Stimulated activated CD4-positive, alpha-beta T cell treated with anti-CD3 and anti-CD28 coated beads, Interleukin-2, amount 100 ng/mL, for 24 hours (primary cell): Measurements from ENCODE around the gene GATA3.
A peak's percentile ranks its signal among the peaks of the same experiment; 100 is the strongest.

Experiments
- DNase-seq, 2 donors: peaks; one replicate each; pipeline ENCODE4 v3.0.0-alpha.2; 2020

GATA3 gene

GRCh38 chr10:8065651-8066050 lies 11.2 kb downstream of the GATA3 start:
- DNase-seq = no peak

GRCh38 chr10:8066124-8066523 lies 11.6 kb downstream of the GATA3 start:
- no peak for DNase-seq

- no peak for DNase-seq
Observed at GRCh38 chr10:8066797-8067196, 12.3 kb downstream of the GATA3 start.

- no peak for DNase-seq
Observed at GRCh38 chr10:8069108-8069507, 14.6 kb downstream of the GATA3 start.

GRCh38 chr10:8069627-8070026 lies 15.1 kb downstream of the GATA3 start:
- no peak for DNase-seq

- DNase-seq = no peak
Observed at GRCh38 chr10:8070440-8070839, 16.0 kb downstream of the GATA3 start.

- DNase-seq = no peak
Observed at GRCh38 chr10:8071006-8071405, 16.5 kb downstream of the GATA3 start.

- DNase-seq = no peak
Observed at GRCh38 chr10:8071666-8072065, 17.2 kb downstream of the GATA3 start.

- no peak for DNase-seq
Observed at GRCh38 chr10:8072211-8072610, 17.7 kb downstream of the GATA3 start.

GRCh38 chr10:8073691-8074416 lies 19.4 kb downstream of the GATA3 start:
- DNase-seq = no peak

GRCh38 chr10:8074881-8075280 lies 20.4 kb downstream of the GATA3 start:
- no peak for DNase-seq

GRCh38 chr10:8075282-8076260 lies 21.1 kb downstream of the GATA3 start:
- no peak for DNase-seq

GRCh38 chr10:8076933-8077332 lies 22.4 kb downstream of the GATA3 start:
- DNase-seq = no peak

- DNase-seq = no peak
Observed at GRCh38 chr10:8078027-8078426, 23.5 kb downstream of the GATA3 start.

- no peak for DNase-seq
Observed at GRCh38 chr10:8079126-8079525, 24.6 kb downstream of the GATA3 start.

- DNase-seq = no peak
Observed at GRCh38 chr10:8084799-8085198, 30.3 kb downstream of the GATA3 start.

GRCh38 chr10:8085251-8085650 lies 30.8 kb downstream of the GATA3 start:
- DNase-seq = no peak

GRCh38 chr10:8086315-8086714 lies 31.8 kb downstream of the GATA3 start:
- no peak for DNase-seq

- peak; percentile 28 to 36 for DNase-seq
Observed at GRCh38 chr10:8088504-8088903, 34.0 kb downstream of the GATA3 start.

- DNase-seq = no peak
Observed at GRCh38 chr10:8092428-8092827, 37.9 kb downstream of the GATA3 start.

- peak in 1 of 2 donors; percentile 18 for DNase-seq
Observed at GRCh38 chr10:8095959-8096358, 41.5 kb downstream of the GATA3 start.

- DNase-seq = no peak
Observed at GRCh38 chr10:8096931-8097330, 42.4 kb downstream of the GATA3 start.

- no peak for DNase-seq
Observed at GRCh38 chr10:8100366-8100765, 45.9 kb downstream of the GATA3 start.
